Liver (tissue), 9 donors: Measurements from ENCODE around the gene DNAH2. TPM values are rescaled to one million over a fixed set of nuclear protein-coding genes. Genes with fewer than 3 reads are reported as not detected.

ENCODE experiments used
- DNase-seq: peaks from one replicate; pipeline ENCODE4 v3.0.0-alpha.2; 2017; ENCODE audit warnings: low spot score
- H3K27ac ChIP-seq, 2 donors: one replicate each; pipeline ENCODE4 v1.7.0; 2013; ENCODE audit warnings: inconsistent platforms in 2 of 2, low read length in 2 of 2, control low read depth in 1 of 2, low read depth in 1 of 2, mild to moderate bottlenecking in 1 of 2
- H3K27me3 ChIP-seq, 4 donors: one replicate each; pipeline versions ENCODE4 v1.6.1 to v1.7.0; 2013; ENCODE audit warnings: low read length in 3 of 4, inconsistent platforms in 1 of 4, mild to moderate bottlenecking in 1 of 4, moderate library complexity in 1 of 4; ENCODE audit not compliant: control insufficient read depth in 4 of 4, insufficient read depth in 4 of 4
- H3K36me3 ChIP-seq, 4 donors: one replicate each; pipeline versions ENCODE4 v1.6.1 to v1.7.0; 2013; ENCODE audit warnings: low read length in 3 of 4, mild to moderate bottlenecking in 3 of 4, low read depth in 1 of 4, moderate library complexity in 1 of 4; ENCODE audit not compliant: control insufficient read depth in 4 of 4, insufficient read depth in 3 of 4
- H3K4me1 ChIP-seq, 4 donors: one replicate each; pipeline versions ENCODE4 v1.6.1 to v1.7.0; 2013; ENCODE audit warnings: low read length in 3 of 4, mild to moderate bottlenecking in 3 of 4, moderate library complexity in 1 of 4; ENCODE audit not compliant: control insufficient read depth in 4 of 4, insufficient read depth in 4 of 4
- H3K4me3 ChIP-seq, 3 donors: one replicate each; pipeline versions ENCODE4 v1.6.1 to v1.7.0; 2013; ENCODE audit warnings: low read length in 3 of 3, control low read depth in 1 of 3, low read depth in 1 of 3, mild to moderate bottlenecking in 1 of 3
- H3K9ac ChIP-seq, 2 donors: one replicate each; pipeline ENCODE4 v1.7.0; 2013; ENCODE audit warnings: low read length in 2 of 2, mild to moderate bottlenecking in 2 of 2, moderate library complexity in 2 of 2, control low read depth in 1 of 2, low read depth in 1 of 2
- H3K9me3 ChIP-seq, 4 donors: one replicate each; pipeline versions ENCODE4 v1.6.1 to v1.7.0; 2013; ENCODE audit warnings: low read length in 3 of 4; ENCODE audit not compliant: control insufficient read depth in 4 of 4
- EGR1 ChIP-seq, 2 donors: IDR thresholded peaks; 2 replicates each; pipeline ENCODE4 v1.6.1; 2016 to 2018; ENCODE audit warnings: antibody characterized with exemption in 2 of 2, low read depth in 2 of 2
- FOXA1 ChIP-seq: IDR thresholded peaks from 2 replicates; pipeline ENCODE4 v1.6.1; 2016; ENCODE audit warnings: antibody characterized with exemption
- FOXA2 ChIP-seq: IDR thresholded peaks from 2 replicates; pipeline ENCODE4 v1.6.1; 2016; ENCODE audit warnings: antibody characterized with exemption
- GABPA ChIP-seq, 2 donors: IDR thresholded peaks in 1 of 2; conservative IDR thresholded peaks in 1 of 2; 2 replicates each; pipeline ENCODE4 v1.6.1; 2016; ENCODE audit warnings: antibody characterized with exemption in 2 of 2, mild to moderate bottlenecking in 1 of 2, moderate library complexity in 1 of 2
- HNF4A ChIP-seq, 2 donors: conservative IDR thresholded peaks; 2 replicates each; pipeline ENCODE4 v1.6.1; 2016; ENCODE audit warnings: antibody characterized with exemption in 2 of 2, mild to moderate bottlenecking in 2 of 2
- HNF4G ChIP-seq: IDR thresholded peaks from 2 replicates; pipeline ENCODE4 v1.6.1; 2016; ENCODE audit warnings: antibody characterized with exemption
- JUND ChIP-seq, 2 donors: IDR thresholded peaks; 2 replicates each; pipeline ENCODE4 v1.6.1; 2016; ENCODE audit warnings: antibody characterized with exemption in 2 of 2
- RXRA ChIP-seq, 2 donors: IDR thresholded peaks; 2 replicates each; pipeline ENCODE4 v1.6.1; 2017 to 2018; ENCODE audit warnings: antibody characterized with exemption in 2 of 2, mild to moderate bottlenecking in 1 of 2
- SP1 ChIP-seq: IDR thresholded peaks from 2 replicates; pipeline ENCODE4 v1.6.1; 2018; ENCODE audit warnings: antibody characterized with exemption, mild to moderate bottlenecking
- TAF1 ChIP-seq: conservative IDR thresholded peaks from 2 replicates; pipeline ENCODE4 v1.6.1; 2016; ENCODE audit warnings: antibody characterized with exemption, mild to moderate bottlenecking
- WGBS: extraction: QIAGEN DNeasy Blood & Tissue Kit; methylation state at CpG from one replicate; pipeline ENCODE4 v1.1.7; 2013; 5-methylcytosine and 5-hydroxymethylcytosine counted together
- polyA plus RNA-seq, 2 donors: library from polyadenylated mRNA; stranded (reverse) in 1 of 2; unstranded in 1 of 2; fragments of 200-250 nt in 1 of 2; fragments of >200 nt in 1 of 2; fragmentation: Nextera tagmentation in 1 of 2; extraction: Ambion mirVana in 1 of 2; gene quantifications; one replicate each; pipeline versions ENCODE4 v1.2.1 to v1.2.3, GENCODE V29; 2013 to 2015
- total RNA-seq, 2 donors: library from RNA; depleted of rRNA; stranded (reverse); fragments of >200 nt; gene quantifications; one replicate each; pipeline ENCODE4 v1.2.3, GENCODE V29; 2014
- TF ChIP-seq, protein P1 (sequence below): IDR thresholded peaks from 2 replicates; pipeline ENCODE4 v1.6.1; 2016; ENCODE audit warnings: antibody characterized with exemption, mild to moderate bottlenecking
- TF ChIP-seq, protein P2 (sequence below): IDR thresholded peaks from 2 replicates; pipeline ENCODE4 v1.6.1; 2016; ENCODE audit warnings: antibody characterized with exemption
- TF ChIP-seq, protein P3 (sequence below): IDR thresholded peaks from 2 replicates; pipeline ENCODE4 v1.6.1; 2016; ENCODE audit warnings: antibody characterized with exemption
- TF ChIP-seq, protein P4 (sequence below): fragments of 150-350 bp; IDR thresholded peaks from 2 replicates; pipeline ENCODE4 v1.5.1; 2017; ENCODE audit warnings: improper control_type of control experiment, low read depth, low read length; ENCODE audit not compliant: missing input control
- donor health status: healthy.
- donor health status: healthy.
- donor health status: healthy.
- donor health status: healthy.
- donor health status: healthy.

Gene DNAH2
- total and polyA plus RNA-seq, 4 donors: under 0.01 to 0.25 (median 0.05) TPM

DNA sequence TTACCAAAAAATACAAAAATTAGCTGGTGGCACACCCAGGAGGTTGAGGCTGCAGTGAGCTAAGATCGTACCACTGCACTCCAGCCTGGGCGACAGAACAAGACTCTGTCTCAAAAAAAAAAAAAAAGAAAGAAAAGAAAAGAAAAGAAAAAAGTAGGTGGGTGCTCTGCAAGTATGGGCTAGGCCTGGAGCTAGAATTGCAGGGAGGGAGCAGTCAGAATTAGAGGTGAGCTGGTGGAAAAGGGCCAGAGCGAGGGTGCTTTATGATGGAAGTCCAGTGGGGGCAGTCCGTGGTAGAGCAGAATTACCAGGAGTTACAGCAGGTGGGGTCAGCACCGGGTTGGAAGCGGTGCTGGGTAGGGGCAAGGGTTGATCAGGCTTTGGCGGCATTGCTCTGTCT lies 59.5 kb downstream of the DNAH2 start:
- WGBS: 82% methylated on average over 7 of the region's 7 CpGs
- Histone ChIP-seq H3K9me3 (no peaks in the 10 kb centered on the region), H3K4me1 (no peaks in the 10 kb centered on the region), H3K27me3 (peaks cover 0 to 2% (median 0%) of the 10 kb centered on the region in 4 donors), H3K36me3 (no peaks in the 10 kb centered on the region), H3K4me3 (no peak overlapping the region), H3K9ac (no peak overlapping the region), H3K27ac (no peak overlapping the region)
- no peak for DNase-seq
- TF ChIP-seq FOXA2: no peak
- no peak for TF ChIP-seq SP1
- no peak for TF ChIP-seq GABPA (IDR thresholded peaks at IDR 0.05 in 1 of 2, conservative IDR thresholded peaks at IDR 0.05 in 1 of 2)
- no peak for TF ChIP-seq EGR1 (IDR thresholded peaks at IDR 0.05; ENCODE audit: low read depth in 2 of 2)
- TF ChIP-seq FOXA1: no peak
- no peak for TF ChIP-seq JUND (IDR thresholded peaks at IDR 0.05)
- TF ChIP-seq, protein P1, sequence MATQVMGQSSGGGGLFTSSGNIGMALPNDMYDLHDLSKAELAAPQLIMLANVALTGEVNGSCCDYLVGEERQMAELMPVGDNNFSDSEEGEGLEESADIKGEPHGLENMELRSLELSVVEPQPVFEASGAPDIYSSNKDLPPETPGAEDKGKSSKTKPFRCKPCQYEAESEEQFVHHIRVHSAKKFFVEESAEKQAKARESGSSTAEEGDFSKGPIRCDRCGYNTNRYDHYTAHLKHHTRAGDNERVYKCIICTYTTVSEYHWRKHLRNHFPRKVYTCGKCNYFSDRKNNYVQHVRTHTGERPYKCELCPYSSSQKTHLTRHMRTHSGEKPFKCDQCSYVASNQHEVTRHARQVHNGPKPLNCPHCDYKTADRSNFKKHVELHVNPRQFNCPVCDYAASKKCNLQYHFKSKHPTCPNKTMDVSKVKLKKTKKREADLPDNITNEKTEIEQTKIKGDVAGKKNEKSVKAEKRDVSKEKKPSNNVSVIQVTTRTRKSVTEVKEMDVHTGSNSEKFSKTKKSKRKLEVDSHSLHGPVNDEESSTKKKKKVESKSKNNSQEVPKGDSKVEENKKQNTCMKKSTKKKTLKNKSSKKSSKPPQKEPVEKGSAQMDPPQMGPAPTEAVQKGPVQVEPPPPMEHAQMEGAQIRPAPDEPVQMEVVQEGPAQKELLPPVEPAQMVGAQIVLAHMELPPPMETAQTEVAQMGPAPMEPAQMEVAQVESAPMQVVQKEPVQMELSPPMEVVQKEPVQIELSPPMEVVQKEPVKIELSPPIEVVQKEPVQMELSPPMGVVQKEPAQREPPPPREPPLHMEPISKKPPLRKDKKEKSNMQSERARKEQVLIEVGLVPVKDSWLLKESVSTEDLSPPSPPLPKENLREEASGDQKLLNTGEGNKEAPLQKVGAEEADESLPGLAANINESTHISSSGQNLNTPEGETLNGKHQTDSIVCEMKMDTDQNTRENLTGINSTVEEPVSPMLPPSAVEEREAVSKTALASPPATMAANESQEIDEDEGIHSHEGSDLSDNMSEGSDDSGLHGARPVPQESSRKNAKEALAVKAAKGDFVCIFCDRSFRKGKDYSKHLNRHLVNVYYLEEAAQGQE: no peak
- TF ChIP-seq, protein P2, sequence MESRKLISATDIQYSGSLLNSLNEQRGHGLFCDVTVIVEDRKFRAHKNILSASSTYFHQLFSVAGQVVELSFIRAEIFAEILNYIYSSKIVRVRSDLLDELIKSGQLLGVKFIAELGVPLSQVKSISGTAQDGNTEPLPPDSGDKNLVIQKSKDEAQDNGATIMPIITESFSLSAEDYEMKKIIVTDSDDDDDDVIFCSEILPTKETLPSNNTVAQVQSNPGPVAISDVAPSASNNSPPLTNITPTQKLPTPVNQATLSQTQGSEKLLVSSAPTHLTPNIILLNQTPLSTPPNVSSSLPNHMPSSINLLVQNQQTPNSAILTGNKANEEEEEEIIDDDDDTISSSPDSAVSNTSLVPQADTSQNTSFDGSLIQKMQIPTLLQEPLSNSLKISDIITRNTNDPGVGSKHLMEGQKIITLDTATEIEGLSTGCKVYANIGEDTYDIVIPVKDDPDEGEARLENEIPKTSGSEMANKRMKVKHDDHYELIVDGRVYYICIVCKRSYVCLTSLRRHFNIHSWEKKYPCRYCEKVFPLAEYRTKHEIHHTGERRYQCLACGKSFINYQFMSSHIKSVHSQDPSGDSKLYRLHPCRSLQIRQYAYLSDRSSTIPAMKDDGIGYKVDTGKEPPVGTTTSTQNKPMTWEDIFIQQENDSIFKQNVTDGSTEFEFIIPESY: no peak
- no peak for TF ChIP-seq HNF4A (conservative IDR thresholded peaks at IDR 0.05)
- no peak for TF ChIP-seq HNF4G
- TF ChIP-seq TAF1: no peak
- TF ChIP-seq, protein P3, sequence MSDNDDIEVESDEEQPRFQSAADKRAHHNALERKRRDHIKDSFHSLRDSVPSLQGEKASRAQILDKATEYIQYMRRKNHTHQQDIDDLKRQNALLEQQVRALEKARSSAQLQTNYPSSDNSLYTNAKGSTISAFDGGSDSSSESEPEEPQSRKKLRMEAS: no peak
- TF ChIP-seq, protein P4, sequence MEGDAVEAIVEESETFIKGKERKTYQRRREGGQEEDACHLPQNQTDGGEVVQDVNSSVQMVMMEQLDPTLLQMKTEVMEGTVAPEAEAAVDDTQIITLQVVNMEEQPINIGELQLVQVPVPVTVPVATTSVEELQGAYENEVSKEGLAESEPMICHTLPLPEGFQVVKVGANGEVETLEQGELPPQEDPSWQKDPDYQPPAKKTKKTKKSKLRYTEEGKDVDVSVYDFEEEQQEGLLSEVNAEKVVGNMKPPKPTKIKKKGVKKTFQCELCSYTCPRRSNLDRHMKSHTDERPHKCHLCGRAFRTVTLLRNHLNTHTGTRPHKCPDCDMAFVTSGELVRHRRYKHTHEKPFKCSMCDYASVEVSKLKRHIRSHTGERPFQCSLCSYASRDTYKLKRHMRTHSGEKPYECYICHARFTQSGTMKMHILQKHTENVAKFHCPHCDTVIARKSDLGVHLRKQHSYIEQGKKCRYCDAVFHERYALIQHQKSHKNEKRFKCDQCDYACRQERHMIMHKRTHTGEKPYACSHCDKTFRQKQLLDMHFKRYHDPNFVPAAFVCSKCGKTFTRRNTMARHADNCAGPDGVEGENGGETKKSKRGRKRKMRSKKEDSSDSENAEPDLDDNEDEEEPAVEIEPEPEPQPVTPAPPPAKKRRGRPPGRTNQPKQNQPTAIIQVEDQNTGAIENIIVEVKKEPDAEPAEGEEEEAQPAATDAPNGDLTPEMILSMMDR: no peak
- no peak for TF ChIP-seq RXRA (IDR thresholded peaks at IDR 0.05)

DNA sequence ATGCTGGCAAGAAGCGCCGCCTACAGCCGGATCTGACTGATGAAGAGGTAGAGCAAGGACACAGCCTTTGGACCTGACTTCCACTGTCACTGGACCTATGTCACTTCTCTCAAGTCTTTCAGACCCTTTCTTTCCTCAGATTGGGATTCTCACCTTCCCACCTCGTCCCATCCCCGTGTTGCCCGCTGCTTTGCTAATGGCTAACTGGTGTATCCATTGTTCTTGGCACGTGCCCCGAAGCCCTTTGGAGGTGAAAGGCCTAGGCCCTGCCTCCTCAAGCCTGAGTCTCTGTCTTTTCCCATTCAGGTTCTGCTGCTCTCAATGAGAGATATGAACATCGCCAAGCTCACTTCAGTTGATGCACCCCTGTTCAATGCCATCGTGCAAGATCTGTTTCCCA lies 63.2 kb downstream of the DNAH2 start:
- Histone ChIP-seq H3K27ac (no peak overlapping the region), H3K4me3 (no peak overlapping the region), H3K9ac (no peak overlapping the region), H3K36me3 (no peaks in the 10 kb centered on the region), H3K9me3 (no peaks in the 10 kb centered on the region), H3K4me1 (no peaks in the 10 kb centered on the region), H3K27me3 (peaks cover 0 to 2% (median under 1%) of the 10 kb centered on the region in 4 donors)
- DNase-seq: no peak
- 87% methylated on average over 10 of the region's 10 CpGs for WGBS
- TF ChIP-seq FOXA1 (no peak), JUND (IDR thresholded peaks at IDR 0.05) (no peak), HNF4G (no peak), EGR1 (IDR thresholded peaks at IDR 0.05; ENCODE audit: low read depth in 2 of 2) (no peak), HNF4A (conservative IDR thresholded peaks at IDR 0.05) (no peak)
